ENCODE results near the gene ZNF611.
"Not testable (repeated sequence)": the region's sequence is repeated elsewhere in the genome, so short reads cannot be mapped to it uniquely, and the experiment has no call there.

The ZNF611 gene

DNA sequence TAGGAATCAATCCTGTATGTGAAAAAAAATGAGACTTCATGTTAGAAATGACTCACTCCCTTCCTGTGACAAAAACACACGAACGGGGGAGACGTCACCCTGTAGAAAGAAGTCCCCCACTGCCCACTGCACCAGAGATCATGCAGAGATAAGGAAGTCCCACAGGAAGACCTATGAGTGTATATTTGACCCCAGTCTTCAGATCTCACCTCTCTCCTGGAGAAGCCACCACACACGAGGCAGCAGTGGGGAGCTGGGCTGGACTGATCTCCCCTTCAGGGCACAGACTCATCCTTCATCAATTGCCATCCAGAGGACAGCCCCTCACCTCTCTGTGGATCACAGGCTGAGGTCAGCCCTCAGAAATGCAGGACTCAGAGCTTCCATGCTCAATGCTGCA lies 18.9 kb downstream of the ZNF611 start:
- peak; percentile 45 for DNase-seq

GRCh38 chr19:52715330-52715729 lies 19.5 kb downstream of the ZNF611 start:
- not testable (repeated sequence) for DNase-seq

GRCh38 chr19:52713051-52713450 lies 21.8 kb downstream of the ZNF611 start:
- not testable (repeated sequence) for DNase-seq

- DNase-seq = not testable (repeated sequence)
Observed at GRCh38 chr19:52711661-52712060, 23.2 kb downstream of the ZNF611 start.

DNA sequence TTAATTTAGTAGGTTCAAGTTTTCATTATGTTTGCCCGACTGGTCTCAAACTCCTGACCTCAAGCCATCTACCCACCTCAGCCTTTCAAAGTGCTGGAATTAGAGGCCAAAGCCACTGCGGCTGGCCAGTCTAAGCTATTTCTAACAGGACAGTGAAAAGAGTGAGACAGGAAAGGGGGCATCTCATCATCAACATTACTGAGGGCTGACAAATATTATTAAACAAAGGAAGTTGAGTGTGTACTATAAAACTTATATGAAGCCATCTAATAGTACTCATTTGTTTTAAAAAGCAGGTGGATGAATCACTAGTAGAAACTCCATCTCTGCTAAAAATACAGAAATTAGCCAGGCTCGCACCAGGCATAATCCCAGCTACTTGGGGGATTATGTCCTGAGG lies 24.3 kb downstream of the ZNF611 start:
- DNase-seq = no peak

GRCh38 chr19:52705615-52706014 lies 29.2 kb downstream of the ZNF611 start:
- DNase-seq = not testable (repeated sequence)

- no peak for DNase-seq
Observed at GRCh38 chr19:52703917-52704316, 30.9 kb downstream of the ZNF611 start.

- DNase-seq = no peak
Observed at GRCh38 chr19:52700673-52701072, 34.2 kb downstream of the ZNF611 start.

GRCh38 chr19:52699555-52699954 lies 35.3 kb downstream of the ZNF611 start:
- DNase-seq = not testable (repeated sequence)

DNA sequence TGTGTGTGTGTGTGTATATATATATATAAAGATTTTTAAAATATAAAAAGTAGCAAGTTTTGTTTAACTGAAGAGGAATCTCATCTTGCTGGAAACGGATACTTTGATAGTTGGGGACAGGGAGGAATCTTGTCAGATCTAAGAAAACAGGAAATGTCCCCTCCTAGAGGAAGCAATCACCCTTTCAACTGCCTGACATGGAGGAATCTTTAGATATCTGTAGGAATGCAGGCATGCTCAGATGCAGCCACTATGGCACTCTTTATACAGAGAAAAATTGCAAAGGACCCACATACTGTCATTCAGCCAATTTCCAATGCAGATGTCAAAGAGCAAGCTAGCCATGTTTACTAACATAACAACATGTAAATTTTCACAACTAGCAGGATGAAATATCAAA lies 38.8 kb downstream of the ZNF611 start:
- no peak for DNase-seq

GRCh38 chr19:52694921-52695320 lies 39.9 kb downstream of the ZNF611 start:
- DNase-seq = no peak

DNA sequence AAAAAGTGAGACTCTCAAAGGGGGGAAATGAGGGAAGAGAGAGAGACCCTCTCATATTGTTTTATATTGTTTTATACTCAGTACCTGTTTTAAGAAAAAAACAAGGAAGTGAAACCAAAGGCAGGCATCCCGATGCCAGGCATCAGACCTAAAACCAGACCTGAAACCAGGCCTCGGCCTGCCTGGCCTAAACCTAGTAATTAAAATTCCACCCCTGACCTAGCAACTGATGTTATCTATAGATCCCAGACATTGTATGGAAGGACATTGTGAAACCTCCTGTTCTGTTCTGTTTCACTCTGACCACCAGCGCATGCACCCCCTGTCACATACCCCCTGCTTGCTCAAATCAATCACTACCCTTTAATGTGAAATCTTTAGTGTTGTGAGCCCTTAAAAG lies 40.6 kb downstream of the ZNF611 start:
- not testable (repeated sequence) for DNase-seq

DNA sequence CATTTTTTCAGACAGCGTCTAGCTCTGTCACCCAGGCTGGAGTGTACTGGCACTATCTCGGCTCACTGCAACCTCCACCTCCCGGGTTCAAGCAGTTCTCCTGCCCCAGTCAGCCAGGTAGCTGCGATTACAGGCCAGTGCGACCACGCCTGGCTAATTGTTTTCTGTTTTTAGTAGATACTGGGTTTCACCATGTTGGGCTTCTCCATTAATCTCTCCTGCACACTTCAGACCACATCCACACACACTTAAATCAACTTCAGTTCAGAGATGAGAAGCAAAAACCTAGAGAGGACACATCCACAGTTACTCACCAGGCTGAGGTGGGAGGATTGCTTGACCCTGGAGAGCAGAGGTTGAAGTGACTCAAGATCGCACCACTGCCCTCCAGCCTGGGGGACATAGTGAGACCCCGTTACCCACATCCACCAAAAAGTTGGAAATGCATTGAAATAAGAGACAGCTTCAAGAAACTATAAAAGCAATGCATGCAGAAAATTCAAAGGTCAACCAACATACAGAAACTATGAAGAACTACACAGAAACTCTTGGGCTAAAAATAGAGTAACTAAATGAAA lies 42.3 kb downstream of the ZNF611 start:
- no peak for DNase-seq

GRCh38 chr19:52691737-52692136 lies 43.1 kb downstream of the ZNF611 start:
- no peak for DNase-seq

GRCh38 chr19:52691215-52691610 lies 43.6 kb downstream of the ZNF611 start:
- DNase-seq = no peak

DNA sequence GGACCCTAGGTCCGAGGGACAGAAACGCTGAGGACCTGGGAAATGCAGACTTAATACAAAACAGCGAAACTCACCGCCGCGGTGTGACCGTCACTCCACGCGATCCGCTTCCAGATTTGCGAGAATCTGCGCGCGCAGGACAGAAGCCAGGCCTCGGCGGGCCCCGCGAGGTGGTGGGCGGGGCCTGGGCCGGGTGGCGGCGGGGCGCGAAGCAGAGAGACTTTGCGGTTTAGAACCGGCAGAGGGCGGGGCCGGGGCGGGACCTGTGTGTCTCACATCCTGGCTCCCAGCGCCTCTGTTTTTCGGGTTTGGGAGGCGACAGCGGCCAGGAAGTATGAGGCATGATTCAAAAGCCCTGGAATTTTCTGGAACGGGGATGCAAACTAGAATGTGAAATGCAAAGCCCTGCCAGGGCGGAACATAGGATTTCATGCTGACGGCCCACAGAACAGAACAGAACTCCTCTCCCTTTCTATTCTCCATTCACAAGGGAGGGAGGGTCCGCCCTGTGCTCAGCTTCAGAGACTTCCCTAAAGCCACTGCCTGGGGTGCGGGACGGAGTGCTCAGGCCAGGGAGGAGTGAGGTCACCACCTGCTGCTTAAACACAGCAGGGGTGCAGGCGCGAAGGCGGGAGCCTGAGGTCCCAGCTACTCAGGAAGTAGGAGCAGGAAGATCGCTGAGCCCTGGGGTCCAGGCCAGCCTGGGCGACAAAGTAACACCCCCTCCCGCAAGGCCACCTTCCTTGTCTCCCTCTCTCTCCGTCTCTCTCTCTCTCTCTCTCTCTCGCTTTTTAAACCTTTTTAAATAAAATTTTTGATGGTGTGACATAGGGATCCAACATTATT lies 44.3 kb downstream of the ZNF611 start:
- peak; percentile 89 for DNase-seq

DNA sequence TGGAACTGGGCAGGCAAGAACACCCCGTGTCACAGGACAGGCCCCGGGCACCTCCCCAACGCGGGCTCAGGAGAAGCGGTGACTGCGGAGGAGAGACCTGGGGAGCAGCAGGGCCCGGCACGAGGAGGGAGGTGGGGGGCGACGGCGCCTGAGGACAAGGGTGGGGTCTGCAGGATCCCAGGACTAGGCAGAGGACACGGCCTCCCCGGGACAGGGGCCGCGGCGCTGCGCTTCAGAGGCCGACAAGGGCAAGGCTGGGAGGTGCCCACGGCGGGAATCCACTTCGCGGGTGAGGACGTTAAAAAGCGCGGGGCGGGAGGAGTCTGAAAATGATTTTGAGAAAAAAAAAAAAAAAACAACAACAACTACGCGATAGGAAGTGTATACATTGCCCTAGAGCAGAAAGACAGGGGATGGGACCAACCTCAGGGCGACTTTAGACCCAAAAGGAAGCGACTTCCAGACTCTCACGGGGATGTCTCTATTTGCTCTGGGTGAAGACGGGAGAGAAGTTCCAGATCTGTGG lies 44.9 kb downstream of the ZNF611 start:
- DNase-seq = no peak

DNA sequence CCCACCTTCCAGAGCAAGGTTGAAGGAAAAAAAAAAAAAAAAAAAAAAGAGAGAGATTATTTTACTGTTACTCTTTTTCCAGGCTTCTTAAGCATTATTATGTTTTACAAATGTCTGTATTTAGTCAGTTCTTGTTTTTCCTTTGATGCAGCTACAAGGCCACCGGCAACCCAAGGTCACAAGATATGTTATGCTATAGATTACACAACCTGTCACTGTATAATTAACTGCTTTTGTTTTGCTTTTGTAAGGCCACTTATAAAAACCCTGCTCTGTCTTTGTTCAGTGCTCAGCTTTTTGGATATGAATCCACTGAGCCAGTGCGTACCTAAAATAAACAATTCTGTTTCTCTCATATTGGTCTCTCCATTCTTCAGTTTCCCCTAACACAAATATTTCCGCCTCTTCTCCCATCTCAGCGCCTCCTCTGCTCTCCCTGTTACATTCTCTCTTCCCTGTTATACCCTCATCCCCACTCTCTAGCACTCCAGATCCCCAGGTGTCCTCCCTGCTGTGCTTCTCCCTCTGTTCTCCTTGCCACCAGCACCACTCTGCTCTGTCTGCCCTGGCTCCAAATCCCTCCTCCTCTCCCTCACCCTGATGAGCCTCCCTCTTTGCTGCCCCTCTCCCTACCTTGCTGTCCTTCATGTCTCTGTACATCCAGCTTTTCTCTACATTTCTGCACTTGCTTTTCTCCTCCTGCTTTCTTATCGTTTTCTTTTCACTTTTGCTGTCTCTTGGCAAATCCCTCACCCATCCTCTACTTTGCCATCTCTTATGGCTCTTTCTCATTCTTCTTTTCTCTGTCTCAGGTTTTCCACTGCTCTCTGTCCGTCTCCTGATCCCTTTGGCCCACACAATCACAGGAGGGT lies 45.7 kb downstream of the ZNF611 start:
- not testable (repeated sequence) for DNase-seq

DNA sequence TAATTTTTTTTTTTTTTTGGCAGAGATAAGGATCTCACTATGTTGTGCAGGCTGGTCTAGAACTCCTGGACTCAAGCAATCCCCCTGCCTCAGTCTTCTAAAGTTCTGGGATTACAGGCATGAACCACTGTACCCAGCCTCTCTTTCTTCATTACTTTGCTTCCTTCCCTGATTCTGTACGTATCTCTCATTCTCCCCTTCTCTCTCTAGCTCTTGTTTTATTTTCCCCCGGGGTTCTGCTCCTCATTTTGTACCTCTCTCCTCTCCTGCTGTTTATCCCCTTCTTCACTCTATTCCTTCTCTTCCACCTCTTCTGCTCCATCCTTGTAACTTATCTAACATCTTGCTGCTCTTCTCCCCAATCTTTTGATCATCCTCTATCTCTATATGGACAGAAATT lies 46.5 kb downstream of the ZNF611 start:
- DNase-seq = no peak

- DNase-seq = no peak
Observed at GRCh38 chr19:52687684-52688083, 47.2 kb downstream of the ZNF611 start.

DNA sequence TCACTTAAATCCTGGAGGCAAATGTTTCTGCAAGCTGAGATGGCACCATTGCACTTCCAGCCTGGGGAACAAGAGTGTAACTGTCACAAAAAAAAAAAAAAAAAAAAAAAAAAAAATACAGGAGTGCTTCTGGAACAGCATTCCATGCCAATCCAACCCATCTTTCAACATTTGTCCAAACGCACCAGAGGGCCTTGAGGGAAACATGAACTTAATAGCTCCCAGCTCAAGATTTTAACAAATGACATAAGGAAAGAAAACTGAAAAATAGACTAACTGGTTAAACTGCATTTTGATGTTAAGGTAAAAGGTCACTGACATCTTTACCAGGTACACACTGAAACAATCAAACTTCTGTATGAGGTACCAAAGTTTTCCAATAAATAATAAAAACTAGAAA lies 49.0 kb downstream of the ZNF611 start:
- DNase-seq = no peak

DNA sequence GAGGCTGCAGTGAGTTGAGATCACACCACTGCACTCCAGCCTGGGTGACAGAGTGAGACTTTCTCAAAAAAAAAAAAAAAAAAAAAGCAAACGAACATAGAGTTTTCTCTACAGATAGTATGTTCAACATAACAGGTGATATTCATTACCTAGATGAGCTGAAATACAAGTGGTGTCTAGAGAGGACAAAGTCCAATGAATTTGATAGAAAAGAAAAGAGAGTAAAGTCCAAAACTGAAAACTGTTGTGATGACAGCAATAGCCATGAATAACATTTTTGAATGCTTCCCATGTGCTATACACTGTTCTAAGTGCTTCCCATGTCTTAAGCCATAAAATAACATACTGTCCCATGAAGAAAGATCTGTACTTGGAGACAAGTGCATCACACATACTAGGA lies 53.6 kb downstream of the ZNF611 start:
- DNase-seq = not testable (repeated sequence)

- DNase-seq = no peak
Observed at GRCh38 chr19:52679598-52679997, 55.2 kb downstream of the ZNF611 start.
